Liver (tissue), 9 donors: ENCODE measurements around the gene DMRT1. TPM values are rescaled to one million over a fixed set of nuclear protein-coding genes. Genes with fewer than 3 reads are reported as not detected.

Experiments used
- DNase-seq: peaks from one replicate; pipeline ENCODE4 v3.0.0-alpha.2; 2017; ENCODE audit warnings: low spot score
- H3K27ac ChIP-seq, 2 donors: one replicate each; pipeline ENCODE4 v1.7.0; 2013; ENCODE audit warnings: inconsistent platforms in 2 of 2, low read length in 2 of 2, control low read depth in 1 of 2, low read depth in 1 of 2, mild to moderate bottlenecking in 1 of 2
- H3K27me3 ChIP-seq, 4 donors: one replicate each; pipeline versions ENCODE4 v1.6.1 to v1.7.0; 2013; ENCODE audit warnings: low read length in 3 of 4, inconsistent platforms in 1 of 4, mild to moderate bottlenecking in 1 of 4, moderate library complexity in 1 of 4; ENCODE audit not compliant: control insufficient read depth in 4 of 4, insufficient read depth in 4 of 4
- H3K36me3 ChIP-seq, 4 donors: one replicate each; pipeline versions ENCODE4 v1.6.1 to v1.7.0; 2013; ENCODE audit warnings: low read length in 3 of 4, mild to moderate bottlenecking in 3 of 4, low read depth in 1 of 4, moderate library complexity in 1 of 4; ENCODE audit not compliant: control insufficient read depth in 4 of 4, insufficient read depth in 3 of 4
- H3K4me1 ChIP-seq, 4 donors: one replicate each; pipeline versions ENCODE4 v1.6.1 to v1.7.0; 2013; ENCODE audit warnings: low read length in 3 of 4, mild to moderate bottlenecking in 3 of 4, moderate library complexity in 1 of 4; ENCODE audit not compliant: control insufficient read depth in 4 of 4, insufficient read depth in 4 of 4
- H3K4me3 ChIP-seq, 3 donors: one replicate each; pipeline versions ENCODE4 v1.6.1 to v1.7.0; 2013; ENCODE audit warnings: low read length in 3 of 3, control low read depth in 1 of 3, low read depth in 1 of 3, mild to moderate bottlenecking in 1 of 3
- H3K9ac ChIP-seq, 2 donors: one replicate each; pipeline ENCODE4 v1.7.0; 2013; ENCODE audit warnings: low read length in 2 of 2, mild to moderate bottlenecking in 2 of 2, moderate library complexity in 2 of 2, control low read depth in 1 of 2, low read depth in 1 of 2
- H3K9me3 ChIP-seq, 4 donors: one replicate each; pipeline versions ENCODE4 v1.6.1 to v1.7.0; 2013; ENCODE audit warnings: low read length in 3 of 4; ENCODE audit not compliant: control insufficient read depth in 4 of 4
- EGR1 ChIP-seq, 2 donors: IDR thresholded peaks; 2 replicates each; pipeline ENCODE4 v1.6.1; 2016 to 2018; ENCODE audit warnings: antibody characterized with exemption in 2 of 2, low read depth in 2 of 2
- FOXA1 ChIP-seq: IDR thresholded peaks from 2 replicates; pipeline ENCODE4 v1.6.1; 2016; ENCODE audit warnings: antibody characterized with exemption
- FOXA2 ChIP-seq: IDR thresholded peaks from 2 replicates; pipeline ENCODE4 v1.6.1; 2016; ENCODE audit warnings: antibody characterized with exemption
- HNF4A ChIP-seq, 2 donors: conservative IDR thresholded peaks; 2 replicates each; pipeline ENCODE4 v1.6.1; 2016; ENCODE audit warnings: antibody characterized with exemption in 2 of 2, mild to moderate bottlenecking in 2 of 2
- HNF4G ChIP-seq: IDR thresholded peaks from 2 replicates; pipeline ENCODE4 v1.6.1; 2016; ENCODE audit warnings: antibody characterized with exemption
- JUND ChIP-seq, 2 donors: IDR thresholded peaks; 2 replicates each; pipeline ENCODE4 v1.6.1; 2016; ENCODE audit warnings: antibody characterized with exemption in 2 of 2
- MAX ChIP-seq: IDR thresholded peaks from 2 replicates; pipeline ENCODE4 v1.6.1; 2016; ENCODE audit warnings: antibody characterized with exemption
- NR2F2 ChIP-seq: IDR thresholded peaks from 2 replicates; pipeline ENCODE4 v1.6.1; 2016; ENCODE audit warnings: antibody characterized with exemption
- RAD21 ChIP-seq, 2 donors: IDR thresholded peaks; 2 replicates each; pipeline ENCODE4 v1.6.1; 2016; ENCODE audit warnings: antibody characterized with exemption in 2 of 2, mild to moderate bottlenecking in 2 of 2
- RXRA ChIP-seq, 2 donors: IDR thresholded peaks; 2 replicates each; pipeline ENCODE4 v1.6.1; 2017 to 2018; ENCODE audit warnings: antibody characterized with exemption in 2 of 2, mild to moderate bottlenecking in 1 of 2
- SP1 ChIP-seq: IDR thresholded peaks from 2 replicates; pipeline ENCODE4 v1.6.1; 2018; ENCODE audit warnings: antibody characterized with exemption, mild to moderate bottlenecking
- TAF1 ChIP-seq: conservative IDR thresholded peaks from 2 replicates; pipeline ENCODE4 v1.6.1; 2016; ENCODE audit warnings: antibody characterized with exemption, mild to moderate bottlenecking
- YY1 ChIP-seq: IDR thresholded peaks from 2 replicates; pipeline ENCODE4 v1.6.1; 2016; ENCODE audit warnings: antibody characterized with exemption, mild to moderate bottlenecking
- WGBS: extraction: QIAGEN DNeasy Blood & Tissue Kit; methylation state at CpG from one replicate; pipeline ENCODE4 v1.1.7; 2013; 5-methylcytosine and 5-hydroxymethylcytosine counted together
- polyA plus RNA-seq, 2 donors: library from polyadenylated mRNA; stranded (reverse) in 1 of 2; unstranded in 1 of 2; fragments of 200-250 nt in 1 of 2; fragments of >200 nt in 1 of 2; fragmentation: Nextera tagmentation in 1 of 2; extraction: Ambion mirVana in 1 of 2; gene quantifications; one replicate each; pipeline versions ENCODE4 v1.2.1 to v1.2.3, GENCODE V29; 2013 to 2015
- total RNA-seq, 2 donors: library from RNA; depleted of rRNA; stranded (reverse); fragments of >200 nt; gene quantifications; one replicate each; pipeline ENCODE4 v1.2.3, GENCODE V29; 2014
- TF ChIP-seq, protein P1 (sequence below): IDR thresholded peaks from 2 replicates; pipeline ENCODE4 v1.6.1; 2016; ENCODE audit warnings: antibody characterized with exemption, mild to moderate bottlenecking
- TF ChIP-seq, protein P2 (sequence below): IDR thresholded peaks from 2 replicates; pipeline ENCODE4 v1.6.1; 2016; ENCODE audit warnings: antibody characterized with exemption
- TF ChIP-seq, protein P3 (sequence below): fragments of 150-350 bp; IDR thresholded peaks from 2 replicates; pipeline ENCODE4 v1.5.1; 2017; ENCODE audit warnings: improper control_type of control experiment, low read depth, low read length; ENCODE audit not compliant: missing input control
- TF ChIP-seq, protein P4 (sequence below): IDR thresholded peaks from 2 replicates; pipeline ENCODE4 v1.6.1; 2016; ENCODE audit warnings: antibody characterized with exemption
- donor health status: healthy.
- donor health status: healthy.
- donor health status: healthy.
- donor health status: healthy.
- donor health status: healthy.

The DMRT1 gene
- total and polyA plus RNA-seq, 4 donors = not detected

GRCh38 chr9:795869-796268 is 45.6 kb upstream of the DMRT1 start:
- no peaks in the 10 kb centered on the region for H3K9me3 ChIP-seq

More at GRCh38 chr9:795869-796268, 45.6 kb upstream of the DMRT1 start:
- Histone ChIP-seq H3K9ac (no peak overlapping the region), H3K4me3 (no peak overlapping the region), H3K27ac (no peak overlapping the region), H3K36me3 (no peaks in the 10 kb centered on the region), H3K27me3 (no peaks in the 10 kb centered on the region), H3K4me1 (peaks cover 0 to 9% (median 3%) of the 10 kb centered on the region in 4 donors)
- DNase-seq = no peak
- TF ChIP-seq JUND (IDR thresholded peaks at IDR 0.05) = no peak
- no peak for TF ChIP-seq MAX
- TF ChIP-seq, protein P1, sequence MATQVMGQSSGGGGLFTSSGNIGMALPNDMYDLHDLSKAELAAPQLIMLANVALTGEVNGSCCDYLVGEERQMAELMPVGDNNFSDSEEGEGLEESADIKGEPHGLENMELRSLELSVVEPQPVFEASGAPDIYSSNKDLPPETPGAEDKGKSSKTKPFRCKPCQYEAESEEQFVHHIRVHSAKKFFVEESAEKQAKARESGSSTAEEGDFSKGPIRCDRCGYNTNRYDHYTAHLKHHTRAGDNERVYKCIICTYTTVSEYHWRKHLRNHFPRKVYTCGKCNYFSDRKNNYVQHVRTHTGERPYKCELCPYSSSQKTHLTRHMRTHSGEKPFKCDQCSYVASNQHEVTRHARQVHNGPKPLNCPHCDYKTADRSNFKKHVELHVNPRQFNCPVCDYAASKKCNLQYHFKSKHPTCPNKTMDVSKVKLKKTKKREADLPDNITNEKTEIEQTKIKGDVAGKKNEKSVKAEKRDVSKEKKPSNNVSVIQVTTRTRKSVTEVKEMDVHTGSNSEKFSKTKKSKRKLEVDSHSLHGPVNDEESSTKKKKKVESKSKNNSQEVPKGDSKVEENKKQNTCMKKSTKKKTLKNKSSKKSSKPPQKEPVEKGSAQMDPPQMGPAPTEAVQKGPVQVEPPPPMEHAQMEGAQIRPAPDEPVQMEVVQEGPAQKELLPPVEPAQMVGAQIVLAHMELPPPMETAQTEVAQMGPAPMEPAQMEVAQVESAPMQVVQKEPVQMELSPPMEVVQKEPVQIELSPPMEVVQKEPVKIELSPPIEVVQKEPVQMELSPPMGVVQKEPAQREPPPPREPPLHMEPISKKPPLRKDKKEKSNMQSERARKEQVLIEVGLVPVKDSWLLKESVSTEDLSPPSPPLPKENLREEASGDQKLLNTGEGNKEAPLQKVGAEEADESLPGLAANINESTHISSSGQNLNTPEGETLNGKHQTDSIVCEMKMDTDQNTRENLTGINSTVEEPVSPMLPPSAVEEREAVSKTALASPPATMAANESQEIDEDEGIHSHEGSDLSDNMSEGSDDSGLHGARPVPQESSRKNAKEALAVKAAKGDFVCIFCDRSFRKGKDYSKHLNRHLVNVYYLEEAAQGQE = no peak
- TF ChIP-seq, protein P2, sequence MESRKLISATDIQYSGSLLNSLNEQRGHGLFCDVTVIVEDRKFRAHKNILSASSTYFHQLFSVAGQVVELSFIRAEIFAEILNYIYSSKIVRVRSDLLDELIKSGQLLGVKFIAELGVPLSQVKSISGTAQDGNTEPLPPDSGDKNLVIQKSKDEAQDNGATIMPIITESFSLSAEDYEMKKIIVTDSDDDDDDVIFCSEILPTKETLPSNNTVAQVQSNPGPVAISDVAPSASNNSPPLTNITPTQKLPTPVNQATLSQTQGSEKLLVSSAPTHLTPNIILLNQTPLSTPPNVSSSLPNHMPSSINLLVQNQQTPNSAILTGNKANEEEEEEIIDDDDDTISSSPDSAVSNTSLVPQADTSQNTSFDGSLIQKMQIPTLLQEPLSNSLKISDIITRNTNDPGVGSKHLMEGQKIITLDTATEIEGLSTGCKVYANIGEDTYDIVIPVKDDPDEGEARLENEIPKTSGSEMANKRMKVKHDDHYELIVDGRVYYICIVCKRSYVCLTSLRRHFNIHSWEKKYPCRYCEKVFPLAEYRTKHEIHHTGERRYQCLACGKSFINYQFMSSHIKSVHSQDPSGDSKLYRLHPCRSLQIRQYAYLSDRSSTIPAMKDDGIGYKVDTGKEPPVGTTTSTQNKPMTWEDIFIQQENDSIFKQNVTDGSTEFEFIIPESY = no peak
- TF ChIP-seq FOXA1 = no peak
- TF ChIP-seq HNF4G = no peak
- no peak for TF ChIP-seq RXRA (IDR thresholded peaks at IDR 0.05)
- no peak for TF ChIP-seq RAD21 (IDR thresholded peaks at IDR 0.05)
- no peak for TF ChIP-seq TAF1
- TF ChIP-seq, protein P3, sequence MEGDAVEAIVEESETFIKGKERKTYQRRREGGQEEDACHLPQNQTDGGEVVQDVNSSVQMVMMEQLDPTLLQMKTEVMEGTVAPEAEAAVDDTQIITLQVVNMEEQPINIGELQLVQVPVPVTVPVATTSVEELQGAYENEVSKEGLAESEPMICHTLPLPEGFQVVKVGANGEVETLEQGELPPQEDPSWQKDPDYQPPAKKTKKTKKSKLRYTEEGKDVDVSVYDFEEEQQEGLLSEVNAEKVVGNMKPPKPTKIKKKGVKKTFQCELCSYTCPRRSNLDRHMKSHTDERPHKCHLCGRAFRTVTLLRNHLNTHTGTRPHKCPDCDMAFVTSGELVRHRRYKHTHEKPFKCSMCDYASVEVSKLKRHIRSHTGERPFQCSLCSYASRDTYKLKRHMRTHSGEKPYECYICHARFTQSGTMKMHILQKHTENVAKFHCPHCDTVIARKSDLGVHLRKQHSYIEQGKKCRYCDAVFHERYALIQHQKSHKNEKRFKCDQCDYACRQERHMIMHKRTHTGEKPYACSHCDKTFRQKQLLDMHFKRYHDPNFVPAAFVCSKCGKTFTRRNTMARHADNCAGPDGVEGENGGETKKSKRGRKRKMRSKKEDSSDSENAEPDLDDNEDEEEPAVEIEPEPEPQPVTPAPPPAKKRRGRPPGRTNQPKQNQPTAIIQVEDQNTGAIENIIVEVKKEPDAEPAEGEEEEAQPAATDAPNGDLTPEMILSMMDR = no peak
- no peak for TF ChIP-seq EGR1 (IDR thresholded peaks at IDR 0.05; ENCODE audit: low read depth in 2 of 2)
- no peak for TF ChIP-seq HNF4A (conservative IDR thresholded peaks at IDR 0.05)
- TF ChIP-seq SP1 = no peak
- TF ChIP-seq, protein P4, sequence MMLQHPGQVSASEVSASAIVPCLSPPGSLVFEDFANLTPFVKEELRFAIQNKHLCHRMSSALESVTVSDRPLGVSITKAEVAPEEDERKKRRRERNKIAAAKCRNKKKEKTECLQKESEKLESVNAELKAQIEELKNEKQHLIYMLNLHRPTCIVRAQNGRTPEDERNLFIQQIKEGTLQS = no peak
- TF ChIP-seq FOXA2 = no peak
- no peak for TF ChIP-seq YY1
- no peak for TF ChIP-seq NR2F2
- 98% methylated on average over 6 of the region's 6 CpGs for WGBS
